HG02798 (cell line): ENCODE data around the gene EFNA2.
"Not testable (repeated sequence)": the region's sequence is repeated elsewhere in the genome, so short reads cannot be mapped to it uniquely, and the experiment has no call there.

ENCODE experiments used
- ATAC-seq: cut with Tn5 transposase; IDR thresholded peaks from one replicate; pipeline ENCODE4 v1.9.1; 2021; ENCODE audit warnings: mild to moderate bottlenecking; ENCODE audit not compliant: unreplicated experiment, poor library complexity

The EFNA2 gene

GRCh38 chr19:1293782-1294604, 8.3 kb downstream of the EFNA2 start:
- ATAC-seq = no peak

GRCh38 chr19:1294688-1295087, 9.0 kb downstream of the EFNA2 start:
- ATAC-seq = no peak

DNA sequence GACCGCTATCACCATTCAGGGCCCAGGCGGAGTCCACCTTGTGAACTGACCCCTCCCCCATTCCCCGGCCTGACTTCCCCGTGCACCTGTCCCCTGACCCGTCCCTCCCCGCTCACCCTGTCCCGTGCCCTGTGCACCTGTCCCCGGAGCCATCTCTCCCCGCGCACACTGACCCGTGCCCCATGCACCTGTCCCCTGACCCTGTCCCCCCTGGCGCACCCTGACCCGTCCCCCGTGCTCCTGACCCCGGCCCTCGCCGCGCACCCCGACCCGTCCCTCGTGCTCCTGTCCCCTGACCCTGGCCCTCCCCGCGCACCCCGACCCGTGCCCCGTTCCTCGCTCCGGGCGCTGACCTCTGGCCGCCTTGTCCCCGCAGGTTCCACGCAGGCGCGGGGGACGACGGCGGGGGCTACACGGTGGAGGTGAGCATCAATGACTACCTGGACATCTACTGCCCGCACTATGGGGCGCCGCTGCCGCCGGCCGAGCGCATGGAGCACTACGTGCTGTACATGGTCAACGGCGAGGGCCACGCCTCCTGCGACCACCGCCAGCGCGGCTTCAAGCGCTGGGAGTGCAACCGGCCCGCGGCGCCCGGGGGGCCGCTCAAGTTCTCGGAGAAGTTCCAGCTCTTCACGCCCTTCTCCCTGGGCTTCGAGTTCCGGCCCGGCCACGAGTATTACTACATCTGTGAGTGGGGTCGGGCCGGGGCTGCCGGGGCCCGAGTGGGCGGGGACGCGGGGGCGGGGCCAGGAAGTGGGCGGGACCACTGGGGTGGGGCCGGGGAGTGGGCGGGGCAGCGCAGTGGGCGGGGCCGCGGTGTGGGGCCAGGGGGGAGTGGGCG, 9.7 kb downstream of the EFNA2 start:
- ATAC-seq = no peak

DNA sequence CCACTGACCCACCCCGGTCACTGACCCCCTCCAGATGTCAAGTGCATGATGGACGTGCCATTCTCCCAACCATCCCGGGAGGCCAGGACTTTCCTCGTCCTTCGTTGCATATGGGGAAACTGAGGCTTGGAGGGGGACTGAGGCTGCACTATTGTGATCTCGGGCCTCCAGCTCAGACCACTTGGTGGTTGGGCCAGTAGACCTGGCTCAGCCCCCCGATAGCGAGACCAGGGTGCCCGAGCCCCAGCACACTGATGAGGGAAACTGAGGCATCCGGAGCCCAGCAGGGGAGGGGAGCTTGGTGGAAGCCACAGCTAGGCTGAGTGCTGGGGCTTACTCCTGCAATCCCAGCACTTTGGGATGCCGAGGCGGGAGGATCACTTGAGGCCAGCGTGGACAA, 10.4 kb downstream of the EFNA2 start:
- no peak for ATAC-seq

DNA sequence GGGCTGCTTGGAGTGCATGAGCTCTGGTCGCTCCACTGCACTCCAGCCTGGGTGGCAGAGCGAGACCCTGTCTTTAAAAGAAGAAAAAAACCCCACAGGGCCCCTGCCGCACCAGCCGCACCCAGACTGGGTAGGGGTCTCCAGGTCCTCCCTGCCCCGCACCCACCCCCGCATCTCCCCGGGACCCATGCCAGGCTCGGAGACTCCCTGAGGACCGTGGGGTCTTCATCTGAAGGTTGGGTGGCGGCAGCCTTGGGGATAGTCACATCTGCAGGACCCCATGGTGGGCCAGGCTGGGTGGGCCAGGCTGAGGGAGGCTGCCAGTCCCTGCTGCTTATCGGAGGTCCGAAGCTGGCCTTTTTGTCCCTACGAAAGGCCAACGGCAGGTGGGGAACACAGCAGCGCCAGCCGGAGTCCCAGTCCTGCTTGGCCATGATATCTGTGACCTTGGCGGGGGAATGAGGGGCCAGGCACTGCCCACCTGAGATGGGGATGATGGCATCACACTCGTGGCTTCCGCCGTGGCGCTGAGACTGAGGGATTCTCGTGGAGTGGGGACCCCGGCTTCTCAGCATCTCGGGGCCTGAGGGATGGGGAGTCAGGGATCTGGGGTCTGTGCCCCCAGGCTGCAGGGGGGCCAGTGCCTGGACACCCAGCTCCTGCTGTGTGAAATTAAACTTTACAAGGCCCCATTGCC, 11.1 kb downstream of the EFNA2 start:
- no peak for ATAC-seq

GRCh38 chr19:1298235-1298634, 12.6 kb downstream of the EFNA2 start:
- ATAC-seq = no peak

DNA sequence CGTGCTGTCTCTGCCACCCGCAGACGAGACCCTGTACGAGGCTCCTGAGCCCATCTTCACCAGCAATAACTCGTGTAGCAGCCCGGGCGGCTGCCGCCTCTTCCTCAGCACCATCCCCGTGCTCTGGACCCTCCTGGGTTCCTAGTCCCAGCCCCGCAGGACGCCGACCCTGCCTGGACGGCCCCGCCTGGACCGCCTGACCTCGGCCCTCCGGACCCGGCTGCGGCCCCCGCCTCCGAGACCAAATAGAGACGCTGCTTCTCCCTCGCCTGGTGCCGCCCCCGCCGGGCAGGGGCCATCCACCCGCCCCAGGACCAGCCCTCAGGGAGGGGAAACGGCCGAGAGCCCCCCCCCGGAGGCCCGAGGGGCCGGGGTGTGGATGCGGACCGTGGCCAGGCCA, 14.1 kb downstream of the EFNA2 start:
- no peak for ATAC-seq

- ATAC-seq = no peak
Measured at GRCh38 chr19:1300744-1301490, 15.2 kb downstream of the EFNA2 start.

DNA sequence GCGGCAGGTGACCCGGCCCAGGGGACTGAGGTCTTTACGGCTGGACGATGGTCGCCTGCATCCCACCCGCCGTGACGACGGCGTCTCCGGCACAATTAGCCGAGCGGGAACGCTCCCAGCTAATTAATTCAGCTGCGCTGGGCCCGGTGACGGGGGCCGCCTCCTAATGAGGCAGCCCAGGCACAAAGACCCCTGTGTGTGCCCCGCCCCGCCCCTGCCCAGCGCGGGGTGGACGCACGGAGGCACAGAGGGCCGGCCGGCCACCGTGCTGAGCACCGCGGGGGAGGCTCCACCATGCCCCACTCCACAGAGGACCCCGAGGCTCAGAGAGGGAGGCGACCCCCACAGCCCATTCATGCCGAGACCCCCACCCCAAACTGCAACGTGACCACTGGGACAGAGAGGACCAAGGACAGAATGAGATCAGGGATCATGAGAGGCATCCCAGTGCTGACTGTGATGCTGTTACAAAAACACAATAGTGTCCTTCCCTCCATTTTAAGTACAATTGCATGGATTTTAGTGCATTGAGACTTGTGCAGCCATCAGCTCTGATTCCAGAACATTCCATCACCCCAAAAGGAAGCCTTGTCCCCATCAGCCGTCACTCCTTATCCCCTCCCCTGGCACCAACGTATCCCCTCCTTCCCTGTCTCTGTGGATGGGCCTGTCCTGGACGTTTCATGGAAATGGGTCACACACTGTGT, 17.0 kb downstream of the EFNA2 start:
- no peak for ATAC-seq

DNA sequence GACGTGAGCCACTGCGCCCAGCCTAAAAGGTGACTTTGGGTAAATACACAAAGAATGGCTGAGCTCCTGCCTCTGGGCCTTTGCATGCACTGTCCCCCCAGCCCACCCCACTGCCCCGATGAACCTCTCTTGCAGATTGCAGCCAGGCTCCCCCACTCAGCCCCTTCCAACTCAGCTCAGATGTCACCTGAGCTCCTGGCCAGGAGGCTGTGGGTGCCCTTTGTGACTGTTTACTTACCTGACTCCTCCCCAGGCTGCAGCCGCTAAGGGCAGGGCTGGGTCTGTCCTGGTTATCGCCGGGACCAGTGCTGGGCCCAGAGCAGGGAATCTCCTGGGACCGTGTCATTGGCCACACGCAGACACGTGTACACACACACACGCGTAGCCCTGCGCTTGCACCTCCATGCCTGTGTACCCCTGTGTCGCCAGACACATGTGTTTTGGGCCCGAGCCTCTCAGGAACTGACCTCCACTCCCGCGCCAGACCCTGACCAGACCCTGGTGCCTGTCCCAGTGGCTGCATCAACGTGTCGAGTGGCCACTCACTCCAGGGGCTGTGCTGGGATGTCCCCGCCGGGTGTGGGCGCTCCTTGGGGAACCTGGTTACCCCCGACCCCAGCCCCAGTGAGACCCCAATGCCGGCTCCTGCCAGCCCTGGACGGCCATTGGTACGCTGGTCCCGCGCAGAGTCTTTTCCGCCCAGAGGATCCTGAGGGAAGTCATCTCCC, 18.7 kb downstream of the EFNA2 start:
- ATAC-seq = no peak

DNA sequence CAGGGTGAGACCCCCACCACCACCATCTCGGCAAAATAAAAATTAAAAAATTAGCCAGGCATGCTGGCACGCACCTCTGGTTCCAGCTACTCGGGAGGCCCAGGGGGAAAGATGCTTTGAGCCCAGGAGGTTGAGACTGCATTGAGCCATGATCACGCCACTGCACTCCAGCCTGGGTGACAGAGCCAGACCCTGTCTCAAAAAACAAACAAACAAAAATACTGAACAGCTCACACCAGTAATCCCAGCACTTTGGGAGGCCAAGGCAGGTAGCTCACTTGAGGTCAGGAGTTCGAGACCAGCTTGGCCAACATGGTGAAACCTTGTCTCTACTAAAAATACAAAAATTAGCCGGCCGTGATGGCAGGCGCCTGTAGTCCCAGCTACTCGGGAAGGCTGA, 19.7 kb downstream of the EFNA2 start:
- not testable (repeated sequence) for ATAC-seq

- ATAC-seq = no peak
Measured at GRCh38 chr19:1307320-1307719, 21.6 kb downstream of the EFNA2 start.

GRCh38 chr19:1307755-1308303, 22.2 kb downstream of the EFNA2 start:
- ATAC-seq = no peak

DNA sequence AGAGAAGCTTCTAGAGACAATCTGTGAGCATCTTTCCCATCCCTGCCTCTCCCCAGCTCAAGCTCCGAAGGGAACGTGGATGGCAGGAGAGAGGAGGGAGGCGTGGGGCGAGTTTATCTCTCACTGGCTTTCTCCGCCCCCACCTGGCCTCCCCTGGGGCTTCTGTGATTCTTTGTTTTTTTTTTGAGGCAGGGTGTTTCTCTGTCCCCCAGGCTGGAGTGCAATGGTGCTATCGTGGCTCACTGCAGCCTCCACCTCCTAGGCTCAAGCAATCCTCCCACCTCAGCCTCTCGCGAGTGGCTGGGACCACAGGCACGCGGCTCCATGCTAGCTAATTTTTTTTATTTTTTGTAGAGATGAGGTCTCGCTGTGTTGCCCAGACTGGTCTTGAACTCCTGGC, 23.0 kb downstream of the EFNA2 start:
- ATAC-seq = no peak

GRCh38 chr19:1309977-1310852, 24.5 kb downstream of the EFNA2 start:
- ATAC-seq = no peak

DNA sequence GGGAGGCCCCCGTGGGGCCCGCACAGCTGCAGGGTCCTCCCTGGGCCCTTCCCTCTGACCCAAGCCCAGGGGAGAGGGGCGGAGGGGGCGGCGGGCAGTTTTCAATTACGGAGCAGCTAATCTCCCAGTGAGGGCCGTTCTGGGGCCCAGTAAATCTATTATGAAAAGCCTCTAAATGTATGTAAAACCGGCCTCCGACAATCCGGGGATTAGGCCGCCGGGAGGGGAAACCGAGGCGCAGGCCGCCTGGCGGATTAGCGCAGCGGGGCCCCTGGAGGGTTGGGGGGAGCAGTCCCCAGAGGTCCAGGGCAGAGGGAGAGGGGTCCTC, 25.1 kb downstream of the EFNA2 start:
- no peak for ATAC-seq

DNA sequence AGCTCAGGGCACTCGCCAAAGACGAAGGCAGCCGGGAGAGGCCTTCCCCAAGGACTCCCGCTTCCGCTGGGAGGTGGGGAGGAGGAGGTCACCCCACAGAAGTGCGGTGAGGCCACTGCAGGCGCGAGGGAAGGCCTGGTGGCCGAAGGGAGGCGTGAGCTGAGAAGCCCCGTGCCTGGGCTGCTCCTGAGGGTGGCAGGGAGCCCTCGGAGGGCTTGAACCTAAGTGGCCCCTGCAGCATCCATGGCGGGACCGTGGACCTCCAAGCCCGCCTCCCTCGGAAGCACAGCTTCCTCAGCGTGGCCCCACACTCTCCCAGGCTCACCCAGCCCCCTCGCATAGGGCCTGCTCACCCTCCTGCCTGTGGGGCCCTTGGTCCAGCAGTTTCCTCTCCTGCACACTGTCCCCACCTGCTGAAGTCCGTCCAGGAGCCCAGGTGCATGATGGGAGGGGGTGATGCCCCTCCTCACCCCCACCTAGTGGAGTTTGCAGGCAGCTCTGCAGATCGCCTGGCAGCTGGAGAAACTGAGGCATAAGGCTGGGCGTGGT, 25.9 kb downstream of the EFNA2 start:
- no peak for ATAC-seq
